NCI-H1930 (cell line): Measurements from ENCODE around the gene RBM28.
A peak's percentile ranks its signal among the peaks of the same experiment; 100 is the strongest.

ENCODE experiments used
- DNase-seq, 2 experiments: peaks; one replicate each; lab custom pipeline; 2025; lab: John Stamatoyannopoulos, UW

Gene RBM28

GRCh38 chr7:128343554-128344430, at the start of gene RBM28:
TSS of gene RBM28 (minus strand) at chr7:128343908. CDS start at chr7:128343793, 115 bp downstream.
- peak; percentile 86 to 91 for DNase-seq

GRCh38 chr7:128392446-128393327, 49.0 kb upstream of the RBM28 start:
- no peak for DNase-seq

- no peak for DNase-seq
These were observed 48.1 kb upstream of the RBM28 start for GRCh38 chr7:128391805-128392204.

GRCh38 chr7:128390871-128391565, 47.3 kb upstream of the RBM28 start:
- no peak for DNase-seq

- DNase-seq: no peak
These were observed 46.1 kb upstream of the RBM28 start for GRCh38 chr7:128389618-128390329.

GRCh38 chr7:128389085-128389617, 45.4 kb upstream of the RBM28 start:
- DNase-seq: no peak

GRCh38 chr7:128388145-128388485, 44.4 kb upstream of the RBM28 start:
- DNase-seq: no peak

- peak; percentile 54 to 76 for DNase-seq
These were observed 43.8 kb upstream of the RBM28 start for GRCh38 chr7:128387216-128388144.

- DNase-seq: no peak
These were observed 42.5 kb upstream of the RBM28 start for GRCh38 chr7:128385988-128386925.

GRCh38 chr7:128384726-128385125, 41.0 kb upstream of the RBM28 start:
- no peak for DNase-seq

GRCh38 chr7:128383776-128384175, 40.1 kb upstream of the RBM28 start:
- no peak for DNase-seq

GRCh38 chr7:128381161-128381821, 37.6 kb upstream of the RBM28 start:
- DNase-seq: no peak

GRCh38 chr7:128380483-128381106, 36.9 kb upstream of the RBM28 start:
- DNase-seq: no peak

GRCh38 chr7:128379900-128380479, 36.3 kb upstream of the RBM28 start:
- no peak for DNase-seq

GRCh38 chr7:128378637-128379036, 34.9 kb upstream of the RBM28 start:
- no peak for DNase-seq

GRCh38 chr7:128376077-128376476, 32.4 kb upstream of the RBM28 start:
- DNase-seq: no peak

- DNase-seq: no peak
These were observed 30.3 kb upstream of the RBM28 start for GRCh38 chr7:128374041-128374440.

GRCh38 chr7:128373606-128374005, 29.9 kb upstream of the RBM28 start:
- no peak for DNase-seq
